ENCODE data around the gene ADGRB2. TPM values are rescaled to one million over a fixed set of nuclear protein-coding genes. Genes with fewer than 3 reads are reported as not detected.
A peak's percentile ranks its signal among the peaks of the same experiment; 100 is the strongest.

Gene ADGRB2
- total RNA-seq, 2 experiments from 2014 or later, result 0.39 to 0.71 TPM

DNA sequence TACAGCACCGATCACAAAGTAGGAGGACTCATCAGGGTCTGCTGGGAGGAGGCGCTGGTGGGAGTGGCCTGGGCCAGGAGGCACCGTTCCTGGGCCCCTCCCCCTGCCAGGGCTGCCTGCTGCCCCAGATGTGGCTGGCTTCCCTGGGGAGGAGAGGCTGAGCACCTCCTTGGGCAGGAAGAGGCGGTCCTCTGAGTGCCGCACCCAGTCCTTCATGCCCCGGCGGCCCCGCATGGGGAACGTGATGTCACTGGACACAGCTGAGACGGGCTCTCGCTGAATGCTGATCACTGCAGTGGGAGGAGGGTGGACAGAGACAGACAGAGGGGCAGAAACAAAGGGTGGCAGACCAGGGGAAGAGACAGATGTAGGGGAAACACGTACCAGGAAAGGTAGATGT is 24.8 kb downstream of the ADGRB2 start:
- peaks cover 14% of the 10 kb centered on the region for H3K4me1 Mint-ChIP-seq (ENCODE audit: low read depth)
- TF ChIP-seq, protein P1, sequence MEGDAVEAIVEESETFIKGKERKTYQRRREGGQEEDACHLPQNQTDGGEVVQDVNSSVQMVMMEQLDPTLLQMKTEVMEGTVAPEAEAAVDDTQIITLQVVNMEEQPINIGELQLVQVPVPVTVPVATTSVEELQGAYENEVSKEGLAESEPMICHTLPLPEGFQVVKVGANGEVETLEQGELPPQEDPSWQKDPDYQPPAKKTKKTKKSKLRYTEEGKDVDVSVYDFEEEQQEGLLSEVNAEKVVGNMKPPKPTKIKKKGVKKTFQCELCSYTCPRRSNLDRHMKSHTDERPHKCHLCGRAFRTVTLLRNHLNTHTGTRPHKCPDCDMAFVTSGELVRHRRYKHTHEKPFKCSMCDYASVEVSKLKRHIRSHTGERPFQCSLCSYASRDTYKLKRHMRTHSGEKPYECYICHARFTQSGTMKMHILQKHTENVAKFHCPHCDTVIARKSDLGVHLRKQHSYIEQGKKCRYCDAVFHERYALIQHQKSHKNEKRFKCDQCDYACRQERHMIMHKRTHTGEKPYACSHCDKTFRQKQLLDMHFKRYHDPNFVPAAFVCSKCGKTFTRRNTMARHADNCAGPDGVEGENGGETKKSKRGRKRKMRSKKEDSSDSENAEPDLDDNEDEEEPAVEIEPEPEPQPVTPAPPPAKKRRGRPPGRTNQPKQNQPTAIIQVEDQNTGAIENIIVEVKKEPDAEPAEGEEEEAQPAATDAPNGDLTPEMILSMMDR (IDR thresholded peaks at IDR 0.05), result no peak
- Histone ChIP-seq H3K4me3 (ENCODE audit: low read length) (peak overlapping the region; percentile 5), H3K36me3 (ENCODE audit: insufficient read depth, low read length) (no peaks in the 10 kb centered on the region), H3K4me1 (ENCODE audit: insufficient read depth, low read length) (peaks cover 24% of the 10 kb centered on the region), H3K27ac (ENCODE audit: low read depth in 1 of 2, low read length in 2 of 2) (no peak overlapping the region), H3K9me3 (ENCODE audit: control insufficient read depth in 1 of 2, insufficient read depth in 1 of 2, low read length in 2 of 2) (no peaks in the 10 kb centered on the region), H3K27me3 (ENCODE audit: control insufficient read depth in 1 of 2, insufficient read depth in 2 of 2, low read length in 2 of 2) (no peaks in the 10 kb centered on the region)
- H3K4me3 Mint-ChIP-seq, result no peak overlapping the region
- peak; percentile 66 for ATAC-seq (ENCODE audit: poor library complexity)
- H3K27ac Mint-ChIP-seq, result no peak overlapping the region
- ChIA-PET CTCF (no interaction called here), POLR2A (no interaction called here)
- H3K9me3 Mint-ChIP-seq, result no peaks in the 10 kb centered on the region
- intact Hi-C loops (cut with DNase I, micrococcal nuclease), result no loop called here
- no peaks in the 10 kb centered on the region for H3K36me3 Mint-ChIP-seq (ENCODE audit: low read depth)
- DNase-seq, result peak in 10 of 14 experiments; percentile 18 to 67 (median 46)
- H3K27me3 Mint-ChIP-seq, result no peaks in the 10 kb centered on the region

DNA sequence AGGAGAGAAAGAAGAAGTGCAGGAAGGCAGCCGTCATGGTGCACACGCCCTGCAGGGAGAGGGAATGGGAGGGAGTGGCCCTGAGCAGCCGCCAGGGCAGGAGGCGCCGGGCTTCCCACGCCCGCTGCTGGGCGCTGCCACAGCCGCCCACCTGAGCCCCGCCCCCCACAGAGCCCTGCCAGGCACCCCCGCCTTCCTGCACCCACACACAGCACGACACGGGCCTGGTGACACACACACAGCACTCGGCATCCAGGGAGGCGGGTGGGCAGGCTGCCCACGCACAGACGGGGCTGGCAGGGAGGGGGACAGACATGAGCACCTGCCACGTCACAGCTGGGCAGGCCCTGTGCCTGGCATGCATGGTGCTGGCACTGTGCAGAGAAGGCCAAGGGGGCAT is 27.5 kb downstream of the ADGRB2 start:
- Mint-ChIP-seq H3K27me3 (no peaks in the 10 kb centered on the region), H3K36me3 (ENCODE audit: low read depth) (no peaks in the 10 kb centered on the region), H3K4me1 (ENCODE audit: low read depth) (peaks cover 14% of the 10 kb centered on the region), H3K27ac (no peak overlapping the region), H3K4me3 (no peak overlapping the region), H3K9me3 (no peaks in the 10 kb centered on the region)
- ATAC-seq (ENCODE audit: poor library complexity) (peak; percentile 77), DNase-seq (peak in 7 of 14 experiments; percentile 8 to 44 (median 28))
- H3K27me3 ChIP-seq (ENCODE audit: control insufficient read depth in 1 of 2, insufficient read depth in 2 of 2, low read length in 2 of 2), result no peaks in the 10 kb centered on the region
- TF ChIP-seq, protein P1 (IDR thresholded peaks at IDR 0.05), result no peak
- no peak overlapping the region for H3K4me3 ChIP-seq (ENCODE audit: low read length)
- no peaks in the 10 kb centered on the region for H3K9me3 ChIP-seq (ENCODE audit: control insufficient read depth in 1 of 2, insufficient read depth in 1 of 2, low read length in 2 of 2)
- ChIA-PET POLR2A (interaction anchor here (1.1 kb wide), 1 partner anchor 53 kb away, joined by 3 read pairs; no protein-coding TSS in a partner anchor), CTCF (no interaction called here)
- H3K36me3 ChIP-seq (ENCODE audit: insufficient read depth, low read length), result no peaks in the 10 kb centered on the region
- H3K27ac ChIP-seq (ENCODE audit: low read depth in 1 of 2, low read length in 2 of 2), result no peak overlapping the region
- H3K4me1 ChIP-seq (ENCODE audit: insufficient read depth, low read length), result peaks cover 16% of the 10 kb centered on the region
- intact Hi-C loops (cut with DNase I, micrococcal nuclease), result no loop called here

DNA sequence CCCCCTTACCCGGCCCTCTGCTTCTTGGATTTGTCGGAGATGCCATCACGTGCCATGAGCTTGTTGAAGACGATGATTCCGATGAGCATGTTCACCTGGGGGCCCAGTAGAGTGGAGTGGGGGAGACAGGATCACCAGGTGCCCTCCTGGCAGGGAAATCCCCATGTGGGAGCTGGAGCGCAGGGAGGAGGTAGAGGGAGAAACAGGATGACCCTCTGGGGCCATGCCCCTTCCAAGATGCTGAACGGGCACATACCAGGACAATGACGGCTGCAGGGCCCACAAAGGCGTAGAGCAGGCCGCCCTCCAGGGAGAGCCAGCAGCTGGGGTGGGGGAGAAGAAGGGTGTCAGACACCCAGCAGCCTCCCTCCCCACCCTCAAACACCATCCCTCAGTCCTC is 28.6 kb downstream of the ADGRB2 start:
- DNase-seq (no peak), ATAC-seq (ENCODE audit: poor library complexity) (no peak)

More for the DNA sequence above, 28.6 kb downstream of the ADGRB2 start:
- Histone ChIP-seq H3K36me3 (ENCODE audit: insufficient read depth, low read length) (no peaks in the 10 kb centered on the region), H3K4me3 (ENCODE audit: low read length) (no peak overlapping the region), H3K27me3 (ENCODE audit: control insufficient read depth in 1 of 2, insufficient read depth in 2 of 2, low read length in 2 of 2) (no peaks in the 10 kb centered on the region), H3K9me3 (ENCODE audit: control insufficient read depth in 1 of 2, insufficient read depth in 1 of 2, low read length in 2 of 2) (no peaks in the 10 kb centered on the region), H3K27ac (ENCODE audit: low read depth in 1 of 2, low read length in 2 of 2) (no peak overlapping the region), H3K4me1 (ENCODE audit: insufficient read depth, low read length) (peaks cover 16% of the 10 kb centered on the region)
- Mint-ChIP-seq H3K36me3 (ENCODE audit: low read depth) (no peaks in the 10 kb centered on the region), H3K4me1 (ENCODE audit: low read depth) (peaks cover 14% of the 10 kb centered on the region), H3K27me3 (no peaks in the 10 kb centered on the region), H3K9me3 (no peaks in the 10 kb centered on the region), H3K4me3 (no peak overlapping the region), H3K27ac (no peak overlapping the region)
- POLR2A ChIA-PET, result interaction anchor here (1.1 kb wide), 1 partner anchor 54 kb away, joined by 3 read pairs; no protein-coding TSS in a partner anchor
- intact Hi-C loops (cut with DNase I, micrococcal nuclease), result no loop called here
- TF ChIP-seq, protein P1 (IDR thresholded peaks at IDR 0.05), result no peak
- CTCF ChIA-PET, result no interaction called here

Data from CD4-positive, alpha-beta T cell (primary cell).